NCI-H524 treated with DMSO at 0.1 percent for 48 hours (cell line): ENCODE measurements around the gene ARL6IP1.

ENCODE experiments used
- DNase-seq: peaks from one replicate; lab custom pipeline; 2025; lab: John Stamatoyannopoulos, UW

Gene ARL6IP1

DNA sequence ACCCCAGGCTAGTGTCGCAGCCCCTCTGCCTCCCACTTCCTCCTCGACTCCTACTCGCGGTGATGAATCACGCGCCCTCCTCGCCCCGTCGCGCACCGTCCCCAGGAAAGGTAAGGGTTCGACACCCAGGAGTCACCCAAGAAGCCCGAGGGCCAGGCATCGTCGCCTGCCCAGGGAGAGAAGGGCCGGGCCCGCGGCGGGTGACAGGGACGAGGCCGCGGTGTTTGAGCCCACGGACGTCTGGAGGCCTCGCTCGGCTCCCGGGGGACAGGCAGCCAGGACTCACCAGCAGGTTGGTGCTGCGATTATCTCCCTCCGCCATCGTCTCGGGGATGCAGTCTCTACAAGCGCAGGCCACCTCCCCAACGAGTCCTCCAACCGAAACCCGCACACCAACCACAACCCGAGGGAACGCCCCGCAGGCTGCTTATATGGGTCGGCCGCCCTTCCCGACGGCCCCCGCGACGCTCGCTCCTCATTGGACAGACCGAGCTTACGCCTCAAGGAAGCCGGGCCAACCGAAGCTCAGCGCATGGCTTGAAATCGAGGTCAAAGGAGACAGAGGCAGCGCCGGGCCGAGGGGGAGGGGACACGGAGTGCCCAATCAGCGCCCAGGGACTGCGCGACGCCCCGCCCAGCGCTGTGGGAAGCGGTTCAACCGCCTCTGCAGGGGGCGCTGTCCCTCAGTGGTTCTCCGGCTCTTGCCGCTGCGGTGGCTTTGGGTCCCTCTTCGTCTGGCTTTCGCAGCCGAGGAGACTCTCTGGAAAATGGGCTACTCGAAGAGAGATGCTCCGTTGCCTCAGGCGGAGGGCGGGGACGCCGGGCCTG, at the start of gene ARL6IP1:
TSS of gene ARL6IP1 (minus strand) at position 405 of the 828 bp plus-strand sequence. CDS start at position 322, 83 bp downstream.
- DNase-seq, result peak; percentile 98

DNA sequence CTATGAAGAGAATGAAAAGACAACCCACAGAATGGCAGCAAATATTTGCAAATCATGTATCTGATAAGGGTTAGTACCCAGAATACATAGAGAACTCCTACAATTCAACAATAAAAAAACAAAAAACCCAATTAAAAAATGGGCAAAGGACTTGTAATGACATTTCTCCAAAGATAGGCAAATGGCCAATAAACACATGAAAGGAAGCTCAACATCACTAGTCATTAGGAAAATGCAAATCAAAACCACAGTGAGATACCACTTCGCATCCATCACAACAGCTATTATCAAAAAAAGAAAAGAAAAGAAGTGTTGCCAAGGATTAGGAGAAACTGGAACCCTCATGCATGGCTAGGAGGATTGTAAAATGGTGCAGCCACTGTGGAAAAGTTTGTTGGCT, 45.1 kb upstream of the ARL6IP1 start:
- DNase-seq, result no peak

DNA sequence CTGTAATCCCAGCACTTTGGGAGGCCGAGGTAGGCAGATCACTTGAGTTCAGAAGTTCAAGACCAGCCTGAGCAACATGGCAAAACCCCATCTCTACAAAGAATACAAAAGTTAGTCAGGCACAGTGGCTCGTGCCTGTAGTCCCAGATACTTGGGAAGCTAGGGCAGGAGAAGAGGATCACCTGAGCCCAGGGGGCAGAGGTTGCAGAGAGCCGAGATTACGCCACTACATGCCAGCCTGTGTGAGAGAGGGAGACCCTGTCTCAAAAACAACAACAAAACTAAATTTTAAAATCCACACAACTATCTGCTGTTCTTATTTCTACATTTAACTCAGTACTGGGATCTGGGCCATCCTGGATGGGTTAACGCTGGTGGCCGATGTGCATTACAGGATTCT, 41.2 kb upstream of the ARL6IP1 start:
- no peak for DNase-seq

GRCh38 chr16:18841833-18842525, 40.6 kb upstream of the ARL6IP1 start:
- no peak for DNase-seq

GRCh38 chr16:18839555-18839954, 38.2 kb upstream of the ARL6IP1 start:
- DNase-seq, result no peak

- no peak for DNase-seq
These were observed 35.4 kb upstream of the ARL6IP1 start for GRCh38 chr16:18836702-18837101.

DNA sequence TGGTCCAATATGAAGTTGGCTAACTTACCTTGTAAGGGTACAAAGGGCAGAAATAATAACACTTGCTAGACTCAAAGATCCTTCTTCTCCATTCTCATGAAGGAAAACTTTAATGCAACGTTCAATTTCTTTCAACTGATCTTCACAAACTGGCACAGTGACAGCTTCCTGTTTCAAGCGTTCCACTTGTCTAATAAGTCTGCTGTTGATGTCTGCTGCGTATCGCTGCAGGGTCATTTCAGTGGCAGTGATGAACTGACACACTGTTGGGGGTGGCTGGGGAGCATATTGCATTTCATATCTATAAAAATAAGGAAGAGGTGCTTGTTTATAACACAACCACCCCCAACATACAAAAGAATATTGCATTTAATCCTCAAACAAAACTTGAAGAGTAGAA, 33.5 kb upstream of the ARL6IP1 start:
- DNase-seq, result no peak

GRCh38 chr16:18833707-18834505, 32.6 kb upstream of the ARL6IP1 start:
- no peak for DNase-seq

DNA sequence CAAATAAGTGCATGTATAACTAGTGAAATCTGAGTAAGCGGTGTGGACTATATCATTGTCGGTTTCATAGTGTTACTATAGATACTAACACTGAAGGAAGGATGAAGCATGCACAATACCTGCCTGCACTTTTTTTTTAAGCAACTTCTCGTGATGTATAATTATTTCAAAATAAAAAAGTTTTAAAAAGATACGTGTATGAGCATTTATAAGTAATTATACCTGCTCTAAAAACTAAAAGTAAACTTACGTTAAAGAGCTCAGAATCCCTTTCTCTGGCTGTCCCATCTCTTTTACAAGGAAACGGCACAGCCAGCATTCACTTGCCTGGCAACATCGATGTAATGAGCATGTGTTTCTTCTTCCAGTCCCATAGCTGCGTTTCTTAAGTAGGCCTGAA, 31.3 kb upstream of the ARL6IP1 start:
- no peak for DNase-seq

GRCh38 chr16:18832006-18832405, 30.7 kb upstream of the ARL6IP1 start:
- DNase-seq, result no peak

GRCh38 chr16:18829251-18829650, 27.9 kb upstream of the ARL6IP1 start:
- DNase-seq, result no peak

DNA sequence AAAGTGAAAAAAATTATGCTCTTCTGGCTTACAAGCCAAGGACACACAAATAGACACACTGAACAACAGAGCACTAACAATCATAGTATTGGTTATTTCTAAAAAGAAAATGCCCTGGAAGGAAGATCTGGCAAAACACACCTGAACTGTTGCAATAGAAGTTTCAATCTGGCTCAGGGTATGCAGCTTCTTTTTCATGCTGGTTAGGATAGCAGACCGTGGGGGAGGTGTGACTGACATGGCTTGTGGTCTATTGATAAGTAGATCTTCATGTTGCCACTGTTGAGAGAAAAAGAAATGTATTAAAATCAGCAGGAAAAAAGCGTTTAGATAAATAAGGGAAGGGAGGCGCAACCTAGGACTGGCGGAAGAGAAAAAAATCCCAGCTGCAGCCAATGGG, 26.5 kb upstream of the ARL6IP1 start:
- DNase-seq, result no peak

- DNase-seq, result no peak
These were observed 14.9 kb upstream of the ARL6IP1 start for GRCh38 chr16:18816286-18816685.

DNA sequence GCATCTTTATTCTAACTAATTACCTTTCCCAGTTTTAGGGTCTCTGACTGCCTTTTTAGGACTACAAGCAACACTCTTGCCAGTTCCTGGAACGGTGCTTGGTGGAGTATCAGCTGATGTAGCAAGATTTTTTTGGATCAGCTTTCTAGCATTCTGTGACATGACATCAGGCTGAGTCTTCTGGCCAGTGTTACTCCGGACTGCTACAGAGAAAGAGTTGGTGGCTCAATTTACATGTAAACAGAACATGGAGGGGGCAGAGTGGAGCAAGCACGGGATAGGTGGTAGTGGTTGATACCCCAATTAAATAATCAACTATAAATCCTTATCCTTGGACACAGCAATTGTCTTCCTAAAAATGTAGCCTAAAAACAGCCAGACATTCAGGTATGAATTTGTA, 10.6 kb upstream of the ARL6IP1 start:
- DNase-seq, result no peak

GRCh38 chr16:18809165-18809564, 7.8 kb upstream of the ARL6IP1 start:
- no peak for DNase-seq

GRCh38 chr16:18805257-18805773, 4.0 kb upstream of the ARL6IP1 start:
- no peak for DNase-seq

GRCh38 chr16:18804540-18804939, 3.2 kb upstream of the ARL6IP1 start:
- DNase-seq, result no peak

DNA sequence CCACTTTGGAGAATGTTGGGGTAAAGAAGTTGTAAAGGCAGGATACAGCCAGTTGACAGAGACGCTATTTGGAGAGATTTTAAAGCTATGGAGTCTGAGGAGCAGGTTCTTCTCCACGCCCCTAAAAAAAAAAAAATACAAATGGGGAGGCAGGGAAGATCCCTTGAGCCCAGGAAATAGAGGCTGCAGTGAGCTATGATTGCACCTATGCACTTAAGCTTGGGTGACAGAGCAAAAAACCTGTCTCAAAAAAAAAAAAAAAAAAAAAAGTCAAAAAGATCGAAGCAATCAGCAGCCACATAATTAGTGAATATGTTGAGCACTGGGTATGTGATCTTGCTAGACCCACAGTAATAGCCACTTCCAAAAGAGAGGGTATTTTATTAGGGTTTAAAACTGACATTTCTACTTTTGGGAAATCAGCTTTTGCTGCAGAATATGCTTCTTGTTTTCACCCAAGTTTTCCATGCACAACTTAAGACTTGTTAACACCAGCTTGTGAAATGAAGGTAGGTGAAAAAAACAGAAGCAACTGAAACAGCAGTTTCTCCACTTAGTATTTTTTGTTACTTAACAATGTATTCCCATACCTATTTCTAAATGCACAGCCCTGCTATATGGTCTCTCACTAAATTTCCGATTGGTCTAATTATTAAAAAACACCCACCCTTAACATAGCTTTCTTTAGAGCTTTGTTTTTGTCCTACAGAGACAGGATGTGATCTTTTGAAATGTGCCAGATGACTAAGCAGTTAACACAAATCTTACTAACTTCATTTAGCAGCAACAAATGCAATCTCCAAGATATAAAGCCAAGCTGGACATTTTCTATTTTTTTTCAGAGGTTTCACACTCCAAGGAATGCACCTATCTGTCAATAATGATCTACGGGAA, 2.5 kb upstream of the ARL6IP1 start:
- no peak for DNase-seq

- DNase-seq, result no peak
These were observed 1.5 kb upstream of the ARL6IP1 start for GRCh38 chr16:18802767-18803343.

GRCh38 chr16:18800775-18801144, 589 bp downstream of the ARL6IP1 start:
- no peak for DNase-seq

- no peak for DNase-seq
These were observed 1.1 kb downstream of the ARL6IP1 start for GRCh38 chr16:18800293-18800692.
